Activated T-helper 1 cell treated with anti-CD3 and anti-CD28 coated beads, Interleukin-2, amount 50 U/mL, for 16 hours (primary cell): ENCODE measurements around the gene ZNF430.
"Not testable (repeated sequence)": the region's sequence is repeated elsewhere in the genome, so short reads cannot be mapped to it uniquely, and the experiment has no call there.

Experiments used
- DNase-seq, 2 donors: peaks; one replicate each; pipeline ENCODE4 v3.0.0-alpha.2; 2020; ENCODE audit warnings: low read depth in 1 of 2, low spot score in 1 of 2

Gene ZNF430

DNA sequence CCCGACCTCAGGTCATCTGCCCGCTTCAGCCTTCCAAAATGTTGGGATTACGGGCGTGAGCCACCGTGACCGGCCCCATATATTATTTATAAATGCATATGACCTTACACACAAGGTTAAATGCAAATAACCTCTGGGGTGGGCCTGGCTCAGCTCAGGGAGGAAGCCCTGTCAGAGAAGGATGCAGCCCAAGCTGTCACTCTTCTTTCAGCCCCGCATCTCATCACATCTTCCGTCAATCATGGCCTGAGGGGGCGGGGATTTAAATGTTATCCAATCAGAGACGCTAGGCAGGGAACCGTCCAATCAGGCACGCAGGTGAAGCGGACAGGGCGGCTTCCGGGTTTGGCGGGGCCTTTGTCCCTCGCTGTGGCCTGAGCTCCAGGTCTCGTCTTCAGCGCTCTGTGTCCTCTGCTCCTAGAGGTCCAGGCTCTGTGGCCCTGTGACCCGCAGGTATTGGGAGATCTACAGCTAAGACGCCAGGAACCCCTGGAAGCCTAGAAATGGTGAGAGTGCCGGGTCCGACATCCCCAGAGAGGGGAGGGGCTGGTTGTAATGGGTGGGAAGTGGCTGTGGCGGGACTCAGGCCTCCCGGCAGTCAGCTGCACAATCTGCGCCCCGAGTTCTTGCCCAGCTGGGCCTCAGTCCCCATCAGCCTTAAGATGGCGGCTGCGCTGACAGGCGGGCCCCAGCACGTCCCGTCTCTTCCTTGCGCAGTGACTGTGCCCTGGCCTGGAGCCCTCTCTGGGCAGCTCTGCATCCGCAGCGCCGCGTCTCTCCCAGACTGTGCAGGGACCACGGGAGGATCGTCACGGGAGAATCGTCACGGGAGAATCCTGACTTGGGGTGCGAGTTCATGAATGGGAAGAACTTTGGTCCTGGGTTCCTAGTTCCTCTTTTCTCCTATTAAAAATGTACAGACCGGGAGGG, at the start of gene ZNF430:
TSS of gene ZNF430 (plus strand) at position 360 of the 930 bp plus-strand sequence. CDS start at position 504, 144 bp downstream.
- DNase-seq, result peak; percentile 79 to 86

DNA sequence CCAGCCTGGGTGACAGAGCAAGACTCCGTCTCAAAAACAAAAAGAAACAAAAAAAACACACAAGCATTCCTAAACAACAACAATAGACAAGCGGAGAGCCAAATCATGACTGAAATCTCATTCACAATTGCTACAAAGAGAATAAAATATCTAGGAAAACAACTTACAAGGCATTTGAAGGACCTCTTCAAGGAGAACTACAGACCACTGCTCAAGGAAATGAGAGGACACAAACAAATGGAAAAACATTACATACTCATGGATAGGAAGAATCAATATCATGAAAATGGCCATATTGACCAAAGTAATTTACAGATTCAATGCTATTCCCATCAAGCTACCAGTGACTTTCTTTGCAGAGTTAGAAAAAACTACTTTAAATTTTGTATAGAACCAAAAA, 27.7 kb upstream of the ZNF430 start:
- DNase-seq, result not testable (repeated sequence)

- peak; percentile 60 to 81 for DNase-seq
Measured at GRCh38 chr19:20999731-21000352, 20.6 kb upstream of the ZNF430 start.

- DNase-seq, result not testable (repeated sequence)
Measured at GRCh38 chr19:21021238-21021637, 781 bp downstream of the ZNF430 start.

DNA sequence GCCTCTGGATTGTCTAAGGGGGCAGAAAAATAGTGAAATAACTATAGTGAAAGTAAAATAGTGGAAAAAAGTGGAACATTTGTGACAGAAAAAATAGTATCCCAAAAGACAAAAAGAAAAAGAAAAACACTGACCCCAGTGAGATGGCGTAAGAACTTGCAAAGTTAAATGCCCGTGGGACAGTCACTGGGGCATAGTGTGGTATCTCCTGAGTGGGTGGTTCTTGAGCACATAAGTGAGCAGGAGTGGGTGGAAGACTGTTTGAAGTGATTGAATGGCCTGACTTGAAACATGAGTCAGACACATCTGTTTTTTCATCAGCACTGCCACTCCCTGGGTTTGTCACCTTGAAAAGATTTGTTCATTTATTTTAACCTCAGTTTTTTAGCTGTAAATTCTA, 2.5 kb downstream of the ZNF430 start:
- peak in 1 of 2 donors; percentile 12 for DNase-seq

DNA sequence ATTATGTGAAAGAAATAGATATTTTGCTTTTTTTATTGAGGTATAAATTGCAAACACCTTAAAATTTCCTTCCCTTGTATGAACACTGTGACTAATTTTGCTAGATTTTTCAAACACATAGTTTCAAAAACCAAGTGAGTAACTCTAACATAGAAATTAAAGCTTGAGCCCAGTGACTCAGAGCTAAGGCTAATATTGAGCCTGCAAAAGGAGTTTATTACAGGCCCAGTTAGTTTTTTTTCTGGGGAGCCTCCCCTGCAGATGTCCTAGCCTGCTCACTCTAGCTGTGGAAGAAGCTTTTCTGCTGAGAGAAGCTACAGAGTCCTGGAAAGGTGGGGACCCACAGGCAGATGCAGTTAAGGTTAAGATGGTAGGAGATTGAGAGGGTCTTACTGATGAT, 3.4 kb downstream of the ZNF430 start:
- DNase-seq, result no peak

GRCh38 chr19:21028969-21029268, 8.5 kb downstream of the ZNF430 start:
- no peak for DNase-seq

- no peak for DNase-seq
Measured at GRCh38 chr19:21045028-21045427, 24.6 kb downstream of the ZNF430 start.

GRCh38 chr19:21046489-21046888, 26.0 kb downstream of the ZNF430 start:
- DNase-seq, result no peak

DNA sequence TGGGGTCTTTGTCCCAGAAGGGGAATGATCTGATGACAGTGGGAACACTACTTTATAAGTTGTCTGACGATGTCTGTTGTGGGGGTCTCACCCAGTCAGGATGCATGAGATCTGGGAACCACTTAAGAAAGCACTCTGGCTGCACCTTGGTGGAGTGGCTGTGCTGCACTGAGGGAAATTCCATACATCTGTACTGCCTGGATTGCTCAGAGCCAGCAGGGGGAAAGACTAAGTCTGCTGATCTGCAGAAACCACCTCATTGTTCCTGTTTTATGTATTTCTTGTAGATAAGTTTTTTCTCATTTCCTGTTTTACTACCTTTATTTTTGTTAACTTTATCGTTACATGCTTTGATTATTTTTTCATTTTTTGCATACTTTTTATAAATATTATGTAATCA, 27.3 kb downstream of the ZNF430 start:
- no peak for DNase-seq

DNA sequence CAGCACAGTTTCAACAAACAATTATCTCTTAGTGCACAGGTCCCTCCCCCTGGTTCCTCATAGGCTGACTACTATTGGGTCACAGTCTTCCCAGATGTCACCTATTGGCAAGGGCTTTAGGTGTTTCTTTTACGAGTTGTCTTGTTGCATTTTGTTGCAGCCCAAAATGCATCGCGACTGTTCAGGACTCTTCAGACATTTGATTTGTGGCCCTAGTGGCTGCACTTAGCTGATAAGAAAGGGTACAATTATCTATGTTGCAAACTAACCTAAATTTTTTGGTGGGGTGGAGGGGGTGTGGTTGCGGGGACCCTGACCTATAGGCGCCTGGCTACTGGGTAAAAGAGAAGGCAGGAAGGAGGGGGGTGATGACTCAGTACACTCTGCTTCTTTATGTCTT, 32.4 kb downstream of the ZNF430 start:
- DNase-seq, result no peak

GRCh38 chr19:21065336-21065735, 44.9 kb downstream of the ZNF430 start:
- DNase-seq, result no peak

GRCh38 chr19:21082011-21082975, 61.8 kb downstream of the ZNF430 start, which contains the start of gene ZNF714:
Gene ZNF714, plus strand, starts transcription at chr19:21082203. Its CDS starts 16,066 bp downstream, at chr19:21098269.
- DNase-seq, result peak; percentile 54 to 57

GRCh38 chr19:21084343-21084742, 63.9 kb downstream of the ZNF430 start:
- no peak for DNase-seq

- no peak for DNase-seq
Measured at GRCh38 chr19:21087871-21088270, 67.4 kb downstream of the ZNF430 start.

- DNase-seq, result no peak
Measured at GRCh38 chr19:21092109-21092508, 71.7 kb downstream of the ZNF430 start.

DNA sequence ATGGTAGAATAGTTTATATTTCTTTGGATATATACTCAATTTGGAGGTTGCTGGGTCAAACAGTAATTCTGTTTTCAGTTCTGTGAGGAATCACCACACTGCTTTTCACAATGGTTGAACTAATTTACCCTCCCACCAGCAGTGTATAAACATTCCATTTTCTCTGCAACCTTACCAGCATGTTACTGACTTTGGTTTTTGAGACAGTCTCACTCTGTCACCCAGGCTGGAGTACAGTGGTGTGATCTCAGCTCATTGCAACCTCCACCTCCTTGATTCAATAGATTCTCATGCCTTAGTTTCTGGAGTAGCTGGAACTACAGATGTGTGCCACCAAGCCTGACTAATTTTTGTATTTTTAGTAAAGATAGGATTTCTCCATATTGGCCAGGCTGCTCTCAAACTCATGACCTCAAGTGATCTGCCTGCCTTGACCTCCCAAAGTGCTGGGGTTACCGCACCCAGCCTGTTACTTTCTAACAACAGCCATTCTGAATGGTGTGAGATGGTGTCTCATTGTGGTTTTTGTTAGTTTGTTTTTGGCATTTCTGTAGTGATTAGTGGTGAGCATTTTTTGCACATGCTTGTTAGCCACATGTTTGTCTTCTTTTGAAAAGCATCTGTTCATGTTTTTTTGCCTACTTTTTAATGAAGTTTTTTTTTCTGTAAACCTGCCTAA, 74.0 kb downstream of the ZNF430 start:
- no peak for DNase-seq

DNA sequence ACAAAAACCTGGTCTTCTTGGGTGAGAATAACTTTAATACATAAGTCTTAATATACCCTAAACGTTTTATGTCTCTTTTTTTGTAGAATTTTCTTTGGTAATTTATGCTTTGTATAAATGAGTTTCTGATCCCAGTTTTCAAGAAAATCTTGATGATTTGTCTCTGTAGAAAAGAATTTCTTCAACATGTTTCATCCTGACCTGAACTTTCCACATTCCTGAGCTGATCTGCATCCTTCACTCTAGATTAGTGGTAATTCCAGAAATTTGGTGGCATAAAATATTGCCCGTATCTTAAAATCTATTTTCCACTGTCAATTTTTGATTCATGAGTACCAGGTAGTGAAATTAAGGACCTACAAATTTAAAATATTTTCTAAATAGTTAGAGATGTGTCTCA, 77.8 kb downstream of the ZNF430 start:
- DNase-seq, result no peak

- DNase-seq, result no peak
Measured at GRCh38 chr19:21101521-21102242, 81.2 kb downstream of the ZNF430 start.

DNA sequence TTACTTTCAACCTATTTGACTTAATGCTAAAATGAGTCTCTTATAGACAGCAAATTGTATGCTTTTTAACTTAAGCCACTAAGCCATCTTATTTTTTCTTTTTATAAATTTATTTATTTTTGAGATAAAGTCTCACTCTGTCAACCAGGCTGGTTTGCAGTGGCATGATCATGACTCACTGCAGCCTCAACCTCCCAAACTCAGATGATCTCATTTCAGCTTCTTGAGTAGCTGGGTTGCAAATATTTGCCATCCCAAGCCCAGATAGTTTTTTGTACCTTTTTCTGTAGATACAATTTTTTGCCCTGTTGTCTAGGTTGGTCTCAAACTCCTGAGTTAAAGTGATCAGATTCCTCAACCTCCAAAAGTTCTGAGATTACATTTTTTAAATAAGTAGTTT, 88.7 kb downstream of the ZNF430 start:
- no peak for DNase-seq
